B cell (primary cell): ENCODE results near the gene EIF4G1. TPM values are rescaled to one million over a fixed set of nuclear protein-coding genes. Genes with fewer than 3 reads are reported as not detected.

ENCODE experiments used
- ATAC-seq: fragments of 200-7000 bp; cut with Tn5 transposase; one replicate; pipeline ENCODE4 v1.10.0; 2021; ENCODE audit warnings: low read depth, mild to moderate bottlenecking, moderate number of reproducible peaks, moderate library complexity
- CTCF ChIA-PET: fragments of 350-600 bp; sonication (Branson Sonifier 250); formaldehyde crosslinking; loops from one replicate; lab custom pipeline; 2021; ENCODE audit warnings: antibody characterized with exemption, inconsistent platforms; lab: Charles Lee
- POLR2A ChIA-PET: fragments of 350-600 bp; sonication (Branson Sonifier 250); formaldehyde crosslinking; loops from one replicate; lab custom pipeline; 2021; ENCODE audit warnings: antibody characterized with exemption; lab: Charles Lee
- DNase-seq: peaks from one replicate; pipeline ENCODE4 v3.0.0; 2013
- H2AFZ ChIP-seq: 2 replicates; pipeline ENCODE4 v1.6.1; 2012; ENCODE audit warnings: mild to moderate bottlenecking, low read depth, low read length; ENCODE audit not compliant: insufficient read depth, poor library complexity, severe bottlenecking
- H3K27ac ChIP-seq, 2 donors: 1 replicate in 1 of 2; 2 replicates in 1 of 2; pipeline ENCODE4 v1.5.1; 2012 to 2013; ENCODE audit warnings: low read length in 2 of 2, mild to moderate bottlenecking in 2 of 2, moderate library complexity in 1 of 2
- H3K27me3 ChIP-seq, 4 experiments: fragments of 200-600 bp in 1 of 4; sonication (generic) in 1 of 4; replicated peaks in 1 of 4; 1 replicate in 2 of 4; 2 replicates in 2 of 4; pipeline versions ENCODE4 v1.6.1 to v1.7.0; 2013 to 2016; ENCODE audit warnings: low read length in 3 of 4, mild to moderate bottlenecking in 2 of 4, mixed read lengths in 1 of 4, moderate library complexity in 1 of 4; ENCODE audit not compliant: insufficient read depth in 4 of 4, control insufficient read depth in 3 of 4; ENCODE audit errors: control extremely low read depth in 1 of 4
- H3K36me3 ChIP-seq, 2 experiments: replicated peaks in 1 of 2; 1 replicate in 1 of 2; 2 replicates in 1 of 2; pipeline versions ENCODE4 v1.6.1 to v1.7.1; 2013; ENCODE audit warnings: low read length in 1 of 2; ENCODE audit not compliant: insufficient read depth in 2 of 2, control insufficient read depth in 1 of 2; ENCODE audit errors: control extremely low read depth in 1 of 2, extremely low read depth in 1 of 2
- H3K4me1 ChIP-seq, 2 donors: fragments of 200-600 bp in 1 of 2; sonication (generic) in 1 of 2; 1 replicate in 1 of 2; 2 replicates in 1 of 2; pipeline versions ENCODE4 v1.5.1 to v1.6.1; 2013 to 2017; ENCODE audit warnings: low read length in 2 of 2; ENCODE audit not compliant: control insufficient read depth in 2 of 2, insufficient read depth in 2 of 2
- H3K4me2 ChIP-seq: replicated peaks from 2 replicates; pipeline ENCODE3; 2012; ENCODE audit warnings: mild to moderate bottlenecking, low read depth, low read length; ENCODE audit not compliant: poor library complexity, severe bottlenecking
- H3K4me3 ChIP-seq, 5 experiments: fragments of 200-600 bp in 1 of 5; sonication (generic) in 1 of 5; 1 replicate in 3 of 5; 2 replicates in 2 of 5; pipeline versions ENCODE4 v1.5.1 to v1.7.0; 2011 to 2016; ENCODE audit warnings: low read length in 4 of 5, mild to moderate bottlenecking in 4 of 5, low read depth in 2 of 5, control low read depth in 1 of 5, moderate library complexity in 1 of 5; ENCODE audit not compliant: insufficient read depth in 1 of 5; ENCODE audit errors: control extremely low read depth in 1 of 5, extremely low read depth in 1 of 5
- H3K79me2 ChIP-seq: fragments of 200-600 bp; sonication (generic); one replicate; pipeline ENCODE4 v1.6.0; 2016; ENCODE audit warnings: low read length; ENCODE audit not compliant: control insufficient read depth, insufficient read depth
- H3K9ac ChIP-seq: fragments of 200-600 bp; sonication (generic); 2 replicates; pipeline ENCODE4 v1.6.1; 2017; ENCODE audit warnings: mild to moderate bottlenecking, low read length, moderate library complexity
- H3K9me3 ChIP-seq, 3 donors: one replicate each; pipeline versions ENCODE4 v1.6.1 to v1.7.1; 2013; ENCODE audit warnings: low read length in 2 of 3; ENCODE audit not compliant: control insufficient read depth in 2 of 3, insufficient read depth in 1 of 3; ENCODE audit errors: control extremely low read depth in 1 of 3
- H4K20me1 ChIP-seq: 2 replicates; pipeline ENCODE4 v1.6.0; 2012; ENCODE audit warnings: mild to moderate bottlenecking, low read length; ENCODE audit not compliant: insufficient read depth, control insufficient read depth, poor library complexity, severe bottlenecking
- H3K27ac Mint-ChIP-seq: one replicate; pipeline ENCODE4 v1.8.0; 2021; ENCODE audit warnings: mixed read lengths
- H3K27me3 Mint-ChIP-seq: one replicate; pipeline ENCODE4 v1.8.0; 2021; ENCODE audit warnings: mixed read lengths
- H3K4me1 Mint-ChIP-seq: one replicate; pipeline ENCODE4 v1.8.0; 2021; ENCODE audit warnings: mixed read lengths
- H3K4me3 Mint-ChIP-seq: one replicate; pipeline ENCODE4 v1.8.0; 2021; ENCODE audit warnings: mixed read lengths
- H3K9me3 Mint-ChIP-seq: one replicate; pipeline ENCODE4 v1.8.0; 2022; ENCODE audit warnings: mixed read lengths; ENCODE audit not compliant: insufficient read depth
- CTCF ChIP-seq: fragments of 200-600 bp; IDR thresholded peaks from one replicate; pipeline ENCODE4 v1.8.0; 2022; ENCODE audit warnings: antibody characterized with exemption, mild to moderate bottlenecking
- EZH2 ChIP-seq: IDR thresholded peaks from 2 replicates; pipeline ENCODE4 v1.6.1; 2012; ENCODE audit warnings: borderline replicate concordance, low read depth, mild to moderate bottlenecking, moderate library complexity, low read length; ENCODE audit not compliant: insufficient read depth, poor library complexity, severe bottlenecking
- WGBS: methylation state at CpG from one replicate; pipeline ENCODE4 v1.1.5; 2013; ENCODE audit warnings: missing lambda C conversion rate; ENCODE audit not compliant: insufficient coverage; 5-methylcytosine and 5-hydroxymethylcytosine counted together
- intact Hi-C: fragments of 100-400 bp; cut with micrococcal nuclease; formaldehyde crosslinking; loops from one replicate; pipeline ENCODE4 v1.10.0; 2022
- polyA plus RNA-seq: library from polyadenylated mRNA; depleted of rRNA; stranded (reverse); fragments of >200 nt; gene quantifications from 2 replicates; pipeline ENCODE4 v1.2.3, GENCODE V29; 2012
- total RNA-seq, 2 donors: library from RNA; stranded (reverse); fragments of 120-200 nt in 1 of 2; gene quantifications; 1 replicate in 1 of 2; 2 replicates in 1 of 2; pipeline versions ENCODE4 v1.2.3 to v1.2.4, GENCODE V29; 2013 to 2022

The EIF4G1 gene
- total and polyA plus RNA-seq, 2 donors (not counting 1 experiment from before 2014, with no cell fraction given): 65.8 to 160 TPM

- Histone ChIP-seq H3K4me1 (no peaks in the 10 kb centered on the region), H3K79me2 (no peaks in the 10 kb centered on the region), H3K36me3 (peaks cover 6 to 95% of the 10 kb centered on the region in 2 experiments), H4K20me1 (peaks cover 33% of the 10 kb centered on the region), H3K27me3 (no peaks in the 10 kb centered on the region), H3K27ac (no peak overlapping the region), H3K9me3 (no peaks in the 10 kb centered on the region), H3K9ac (no peak overlapping the region), H3K4me2 (no peak overlapping the region), H2AFZ (no peak overlapping the region), H3K4me3 (no peak overlapping the region)
- 98% methylated on average over 13 of the region's 13 CpGs for WGBS
- Mint-ChIP-seq H3K9me3 (no peaks in the 10 kb centered on the region), H3K27ac (peak overlapping the region; percentile 37), H3K27me3 (no peaks in the 10 kb centered on the region), H3K4me3 (no peak overlapping the region), H3K4me1 (no peaks in the 10 kb centered on the region)
- ChIA-PET POLR2A (no interaction called here), CTCF (no interaction called here)
- ATAC-seq: no peak
- no peak for TF ChIP-seq CTCF
- intact Hi-C loops: no loop called here
- no peak for DNase-seq
Observed at GRCh38 chr3:184325269-184325668, 10.9 kb downstream of the EIF4G1 start.

GRCh38 chr3:184325715-184326369 lies 11.4 kb downstream of the EIF4G1 start:
- H3K27ac ChIP-seq: no peak overlapping the region
- ChIA-PET CTCF (interaction anchor here (1.5 kb wide), 1 partner anchor 25 kb away, joined by 4 read pairs; no protein-coding TSS in a partner anchor), POLR2A (no interaction called here)
- H3K27me3 ChIP-seq: no peaks in the 10 kb centered on the region
- DNase-seq (no peak), ATAC-seq (no peak)
- no peaks in the 10 kb centered on the region for H3K4me1 ChIP-seq
- TF ChIP-seq CTCF (no peak), EZH2 (no peak)
- peaks cover 27% of the 10 kb centered on the region for H4K20me1 ChIP-seq
- H3K4me2 ChIP-seq: no peak overlapping the region
- no peaks in the 10 kb centered on the region for H3K79me2 ChIP-seq
- WGBS: 60% methylated on average over 1 of the region's 6 CpGs
- peaks cover 6 to 90% of the 10 kb centered on the region in 2 experiments for H3K36me3 ChIP-seq
- no peak overlapping the region for H3K9ac ChIP-seq
- Mint-ChIP-seq H3K27me3 (no peaks in the 10 kb centered on the region), H3K27ac (peak overlapping the region; percentile 37), H3K4me3 (no peak overlapping the region), H3K4me1 (no peaks in the 10 kb centered on the region), H3K9me3 (no peaks in the 10 kb centered on the region)
- intact Hi-C loops: no loop called here
- no peak overlapping the region for H3K4me3 ChIP-seq
- H2AFZ ChIP-seq: no peak overlapping the region
- no peaks in the 10 kb centered on the region for H3K9me3 ChIP-seq
